GM12875 (cell line): Measurements from ENCODE around the gene ZNF33B.

Source experiments
- H3K4me3 ChIP-seq: one replicate; pipeline ENCODE4 v1.5.1; 2011; ENCODE audit warnings: low read depth, low read length, control low read depth
- TF ChIP-seq, protein P1 (sequence below): IDR thresholded peaks from 2 replicates; pipeline ENCODE4 v1.5.1; 2011; ENCODE audit warnings: low read depth, mild to moderate bottlenecking, control low read depth, inconsistent platforms, low read length, moderate library complexity, borderline replicate concordance; ENCODE audit not compliant: insufficient read depth

ZNF33B gene

DNA sequence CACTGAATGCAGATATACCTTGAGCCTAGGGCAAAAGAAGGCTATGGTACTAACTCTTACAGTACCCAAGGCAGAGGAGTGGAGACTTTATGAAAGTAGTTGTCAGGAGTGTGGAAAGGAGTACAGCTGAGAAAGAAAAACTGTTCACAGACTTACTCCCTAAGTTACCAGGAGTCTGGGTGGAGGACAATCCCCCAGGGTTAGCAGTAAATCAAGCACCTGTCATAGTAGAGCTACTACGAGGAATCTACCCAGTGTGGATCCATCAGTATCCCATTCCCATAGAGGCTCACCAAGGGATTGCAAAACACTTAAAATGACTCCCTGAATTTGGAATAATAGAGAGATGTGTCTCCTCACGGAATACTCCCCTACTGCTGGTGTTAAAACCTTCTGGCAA is 10.1 kb upstream of the ZNF33B start:
- TF ChIP-seq, protein P1, sequence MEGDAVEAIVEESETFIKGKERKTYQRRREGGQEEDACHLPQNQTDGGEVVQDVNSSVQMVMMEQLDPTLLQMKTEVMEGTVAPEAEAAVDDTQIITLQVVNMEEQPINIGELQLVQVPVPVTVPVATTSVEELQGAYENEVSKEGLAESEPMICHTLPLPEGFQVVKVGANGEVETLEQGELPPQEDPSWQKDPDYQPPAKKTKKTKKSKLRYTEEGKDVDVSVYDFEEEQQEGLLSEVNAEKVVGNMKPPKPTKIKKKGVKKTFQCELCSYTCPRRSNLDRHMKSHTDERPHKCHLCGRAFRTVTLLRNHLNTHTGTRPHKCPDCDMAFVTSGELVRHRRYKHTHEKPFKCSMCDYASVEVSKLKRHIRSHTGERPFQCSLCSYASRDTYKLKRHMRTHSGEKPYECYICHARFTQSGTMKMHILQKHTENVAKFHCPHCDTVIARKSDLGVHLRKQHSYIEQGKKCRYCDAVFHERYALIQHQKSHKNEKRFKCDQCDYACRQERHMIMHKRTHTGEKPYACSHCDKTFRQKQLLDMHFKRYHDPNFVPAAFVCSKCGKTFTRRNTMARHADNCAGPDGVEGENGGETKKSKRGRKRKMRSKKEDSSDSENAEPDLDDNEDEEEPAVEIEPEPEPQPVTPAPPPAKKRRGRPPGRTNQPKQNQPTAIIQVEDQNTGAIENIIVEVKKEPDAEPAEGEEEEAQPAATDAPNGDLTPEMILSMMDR, result no peak
- H3K4me3 ChIP-seq, result no peak overlapping the region

DNA sequence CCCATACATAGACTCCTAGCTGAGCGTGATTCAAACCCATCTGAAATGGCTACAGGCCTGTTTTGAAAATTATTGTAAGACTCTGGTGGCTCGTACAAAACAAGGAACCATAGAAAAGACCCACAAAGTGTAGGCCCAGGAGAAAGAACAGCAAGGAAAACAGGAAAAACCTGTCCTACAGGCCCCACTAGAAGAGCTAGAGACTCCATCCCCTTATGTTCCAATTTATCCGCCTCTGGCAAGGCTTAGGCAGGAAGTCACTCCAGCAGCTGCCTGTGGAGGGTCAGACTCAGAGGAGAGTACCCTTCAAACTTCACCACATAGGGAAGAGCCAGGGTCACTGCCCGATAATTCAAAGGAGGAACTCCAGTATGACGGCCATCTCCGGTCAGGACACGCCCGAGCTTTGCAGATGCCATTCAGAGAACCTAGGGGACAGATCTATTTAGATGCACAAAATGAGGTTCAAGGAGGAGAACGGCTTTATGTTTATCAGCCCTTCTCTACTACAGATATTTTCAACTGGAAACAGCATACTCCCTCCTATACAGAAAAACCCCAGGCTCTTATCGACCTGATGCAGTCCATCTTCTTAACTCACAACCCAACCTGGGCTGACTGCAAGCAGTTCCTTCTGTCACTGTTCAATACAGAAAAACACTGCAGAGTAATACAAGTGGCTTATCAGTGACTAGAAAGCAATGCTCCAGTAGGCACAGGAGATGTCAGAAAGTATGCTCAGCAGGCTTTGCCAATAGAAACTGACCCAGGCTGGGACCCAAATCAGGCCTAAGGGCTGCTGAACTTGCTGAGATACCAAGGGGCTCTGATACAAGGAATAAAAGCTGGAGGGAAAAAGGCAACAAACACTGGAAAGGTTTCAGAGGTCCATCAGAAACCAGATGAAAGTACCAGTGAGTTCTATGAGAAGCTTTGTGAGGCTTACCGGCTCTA is 8.6 kb upstream of the ZNF33B start:
- H3K4me3 ChIP-seq, result no peak overlapping the region
- TF ChIP-seq, protein P1, result no peak

DNA sequence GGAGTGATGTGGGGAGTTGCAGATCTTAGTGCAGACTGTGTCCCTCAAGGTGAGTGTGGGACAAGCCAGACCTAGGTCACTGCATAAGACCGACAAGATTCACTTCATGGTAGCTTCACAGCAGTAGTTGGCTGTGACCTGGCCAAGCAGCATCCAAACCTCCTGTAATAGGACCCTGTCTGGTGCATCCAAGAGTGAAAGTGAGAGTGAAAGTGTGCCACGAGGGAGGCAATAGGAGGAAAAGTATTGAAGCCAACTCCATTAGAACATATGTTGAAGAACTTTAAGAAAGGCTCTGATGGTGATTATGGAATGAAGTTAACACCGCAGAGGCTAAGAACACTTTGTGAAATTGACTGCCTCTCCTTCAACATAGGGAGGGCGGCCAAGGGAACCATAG is 7.8 kb upstream of the ZNF33B start:
- H3K4me3 ChIP-seq, result no peak overlapping the region
- TF ChIP-seq, protein P1, result no peak

DNA sequence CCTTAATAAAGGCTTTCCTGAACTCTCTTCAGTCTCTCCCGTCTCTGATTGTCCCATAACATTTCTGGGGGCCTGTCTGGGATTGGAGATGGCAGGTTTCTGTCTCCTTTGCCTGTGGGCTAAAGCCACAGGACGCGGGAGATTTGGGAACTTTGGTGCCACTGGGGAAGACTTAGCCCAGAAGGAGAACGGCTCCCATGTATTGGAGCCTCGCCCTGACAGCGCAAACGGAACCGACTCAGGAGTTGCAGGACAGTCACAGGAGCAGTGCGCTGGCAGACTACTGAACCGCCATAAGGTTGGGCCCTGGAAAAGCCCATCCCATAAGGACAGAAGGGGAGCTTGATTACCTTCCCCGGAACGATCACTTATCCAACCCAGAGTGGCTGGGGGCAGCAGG is 7.1 kb upstream of the ZNF33B start:
- H3K4me3 ChIP-seq, result no peak overlapping the region
- TF ChIP-seq, protein P1, result no peak

DNA sequence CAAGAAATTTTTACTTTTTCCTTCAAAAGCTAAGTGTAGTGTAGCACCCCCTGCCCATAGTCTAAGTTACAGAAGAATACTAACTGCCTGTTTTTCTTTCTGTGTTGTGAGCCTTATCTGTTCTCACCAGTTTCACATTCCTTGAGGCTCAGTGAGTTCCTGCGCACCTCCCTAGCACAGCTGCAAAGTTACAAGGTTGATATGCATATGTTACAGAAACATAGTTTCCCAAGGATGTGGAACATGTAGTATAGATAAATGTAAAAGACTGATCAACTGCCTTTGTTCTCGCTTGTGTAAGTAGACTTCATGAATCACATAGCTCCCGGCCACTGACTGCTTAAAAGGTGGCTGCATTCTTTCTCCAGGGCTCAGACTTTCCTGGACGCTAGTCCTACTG is 6.7 kb upstream of the ZNF33B start:
- TF ChIP-seq, protein P1, result no peak

DNA sequence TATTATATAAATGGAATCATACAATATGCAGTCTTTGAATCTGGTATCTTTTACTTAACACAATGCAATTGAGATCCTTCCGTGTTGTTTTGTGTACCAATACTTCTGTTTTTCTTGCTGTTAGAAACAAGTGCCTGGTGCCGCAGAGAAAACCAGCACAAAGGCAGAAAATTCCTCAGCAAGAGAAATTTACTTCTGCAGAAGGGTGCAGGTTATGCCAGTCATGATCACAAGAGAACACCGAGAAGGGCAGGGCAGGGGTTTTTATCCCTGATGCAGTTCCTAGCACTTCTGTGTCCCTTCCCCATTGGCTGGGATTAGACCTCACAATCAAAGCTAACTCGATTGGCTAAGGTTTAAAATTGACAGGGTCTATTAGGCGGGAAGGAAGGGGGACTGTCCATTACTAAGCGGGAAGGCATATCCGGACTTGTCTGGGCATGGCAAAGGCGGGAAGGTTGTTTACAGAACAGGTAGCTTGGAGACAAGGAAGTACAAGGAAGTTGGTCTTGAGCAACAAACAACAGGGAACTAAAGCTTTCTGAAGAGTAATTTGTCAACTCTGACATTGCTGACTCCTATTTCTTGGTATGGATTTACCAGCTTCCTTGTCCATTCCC is 2.4 kb upstream of the ZNF33B start:
- H3K4me3 ChIP-seq, result no peak overlapping the region
- TF ChIP-seq, protein P1, result no peak

More for the DNA sequence above, 6.7 kb upstream of the ZNF33B start:
- H3K4me3 ChIP-seq, result no peak overlapping the region
